ENCODE data around the gene PDCD1. TPM values are rescaled to one million over a fixed set of nuclear protein-coding genes. Genes with fewer than 3 reads are reported as not detected.

The PDCD1 gene
- total and polyA plus RNA-seq, 2 of the 8 experiments (the other 6 are each of a cell fraction or from before 2014, with no cell fraction given): 0.48 to 1.1 TPM

GRCh38 chr2:241851325-241852115, 7.2 kb downstream of the PDCD1 start:
- no peaks in the 10 kb centered on the region for H3K27me3 ChIP-seq (replicated peaks in 1 of 4; ENCODE audit: control insufficient read depth in 3 of 4, extremely low read depth in 1 of 4, insufficient read depth in 3 of 4, low read length in 3 of 4)
- H3K9me3 ChIP-seq (ENCODE audit: insufficient read depth in 2 of 2, low read depth in 1 of 2, low read length in 1 of 2): no peaks in the 10 kb centered on the region
- H3K27ac ChIP-seq (ENCODE audit: low read depth, low read length): no peak overlapping the region
- peak overlapping the region; percentile 51; the same call in 1 of the 2 replicates for H4K8ac ChIP-seq (ENCODE audit: extremely low read depth, insufficient read depth, low read length)
- no peak overlapping the region for H4K5ac ChIP-seq (ENCODE audit: insufficient read length, low read depth, low read length)
- no peaks in the 10 kb centered on the region for H4K20me1 ChIP-seq (replicated peaks in 1 of 2; ENCODE audit: control insufficient read depth in 1 of 2, insufficient read depth in 2 of 2, low read length in 2 of 2)
- H3K14ac ChIP-seq (ENCODE audit: insufficient read length): no peak overlapping the region
- no peak overlapping the region for H3K23ac ChIP-seq (ENCODE audit: insufficient read length)
- H2AFZ ChIP-seq (ENCODE audit: low read length): no peak overlapping the region
- no peaks in the 10 kb centered on the region for H3K79me1 ChIP-seq (ENCODE audit: low read depth, low read length)
- no peak overlapping the region for H3K4me2 ChIP-seq (ENCODE audit: insufficient read depth in 1 of 2, low read depth in 2 of 2, low read length in 2 of 2)
- H3K4me1 ChIP-seq (replicated peaks in 1 of 4; ENCODE audit: control insufficient read depth in 3 of 4, insufficient read depth in 4 of 4, low read length in 3 of 4): no peaks in the 10 kb centered on the region
- CTCF ChIA-PET (ENCODE audit: partially characterized antibody): interaction anchor here (1.6 kb wide), 1 partner anchor 15 kb away, joined by 4 read pairs; no protein-coding TSS in a partner anchor
- no peak overlapping the region for H2AK5ac ChIP-seq (ENCODE audit: low read depth, low read length)
- H3K4me3 ChIP-seq (ENCODE audit: extremely low read depth in 1 of 4, insufficient read depth in 2 of 4, low read depth in 3 of 4, low read length in 4 of 4): no peak overlapping the region
- no peaks in the 10 kb centered on the region for H3K23me2 ChIP-seq (ENCODE audit: low read depth, low read length)
- no peak overlapping the region for H3K9ac ChIP-seq (replicated peaks in 1 of 4; ENCODE audit: extremely low read depth in 1 of 4, low read depth in 3 of 4, low read length in 3 of 4)
- no peak overlapping the region for H4K91ac ChIP-seq (replicated peaks; ENCODE audit: insufficient read length, low read length)
- no peak overlapping the region for H3K56ac ChIP-seq (replicated peaks; ENCODE audit: insufficient read length, low read depth, low read length)
- H3K18ac ChIP-seq (ENCODE audit: extremely low read depth, low read length): no peak overlapping the region
- H2BK12ac ChIP-seq (ENCODE audit: low read depth, low read length): no peak overlapping the region
- H2BK20ac ChIP-seq (ENCODE audit: low read length): no peak overlapping the region
- no peak for TF ChIP-seq POU5F1 (IDR thresholded peaks at IDR 0.05; ENCODE audit: low read depth, low read length)
- no peak for TF ChIP-seq BCL11A (IDR thresholded peaks at IDR 0.05; ENCODE audit: low read depth in 2 of 2, low read length in 2 of 2)
- no peak for TF ChIP-seq SP4 (IDR thresholded peaks at IDR 0.05; ENCODE audit: low read length)
- no peak for TF ChIP-seq KDM1A (IDR thresholded peaks at IDR 0.05; ENCODE audit: borderline replicate concordance, low read length)
- TF ChIP-seq KDM4A (IDR thresholded peaks at IDR 0.05; ENCODE audit: low read depth, low read length, severe bottlenecking): no peak
- TF ChIP-seq SIRT6 (IDR thresholded peaks at IDR 0.05; ENCODE audit: low read length): no peak
- TF ChIP-seq BRCA1 (IDR thresholded peaks at IDR 0.05; ENCODE audit: low read depth, low read length): no peak
- TF ChIP-seq POLR2A (IDR thresholded peaks at IDR 0.05; ENCODE audit: control extremely low read depth in 1 of 2, low read depth in 2 of 2, low read length in 2 of 2): no peak
- no peak for TF ChIP-seq EZH2 (IDR thresholded peaks at IDR 0.05; ENCODE audit: low read depth, low read length, severe bottlenecking)
- TF ChIP-seq SP2 (IDR thresholded peaks at IDR 0.05; ENCODE audit: low read length): no peak
- no peak for TF ChIP-seq CTBP2 (IDR thresholded peaks at IDR 0.05; ENCODE audit: borderline replicate concordance, insufficient read depth, insufficient read length, low read length)
- TF ChIP-seq JUN (IDR thresholded peaks at IDR 0.05; ENCODE audit: low read depth, low read length): no peak
- no peak for TF ChIP-seq ASH2L (IDR thresholded peaks at IDR 0.05; ENCODE audit: low read length)
- TF ChIP-seq HDAC2 (IDR thresholded peaks at IDR 0.05; ENCODE audit: borderline replicate concordance in 1 of 2, low read depth in 2 of 2, low read length in 2 of 2): no peak
- no peak for FAIRE-seq
- H3K4ac ChIP-seq (replicated peaks; ENCODE audit: insufficient read length, low read depth, low read length): no peak overlapping the region
- POLR2A ChIA-PET (ENCODE audit: partially characterized antibody): no interaction called here
- WGBS, 2 experiments (ENCODE audit: extremely low coverage in 1 of 2, insufficient coverage in 1 of 2, insufficient read length in 1 of 2, insufficient replicate concordance in 2 of 2, low coverage in 1 of 2, low lambda C conversion rate in 2 of 2, missing lambda C conversion rate in 1 of 2): 93% methylated on average over 22 of the region's 26 CpGs; no CpG with 5 or more reads in 1 of the 2 experiments
- H2BK5ac ChIP-seq (ENCODE audit: low read depth, low read length): no peak overlapping the region
- H3K79me2 ChIP-seq (ENCODE audit: control insufficient read depth in 1 of 2, insufficient read depth in 2 of 2, low read length in 2 of 2): no peaks in the 10 kb centered on the region
- peak in 1 of 2 experiments; percentile 39 for DNase-seq (ENCODE audit: low read depth in 1 of 2, low spot score in 2 of 2)
- H2BK120ac ChIP-seq (replicated peaks; ENCODE audit: low read depth, low read length): no peak overlapping the region
- H3K36me3 ChIP-seq (ENCODE audit: control insufficient read depth in 2 of 4, insufficient read depth in 4 of 4, low read length in 3 of 4): no peaks in the 10 kb centered on the region
- H2BK15ac ChIP-seq (ENCODE audit: low read length): no peak overlapping the region

Measured in H1 (cell line).